HuH-7.5 (cell line): Measurements from ENCODE around the gene MYLK.
A peak's percentile ranks its signal among the peaks of the same experiment; 100 is the strongest.

ENCODE experiments used
- DNase-seq: peaks from one replicate; pipeline ENCODE4 v3.0.0; 2011; ENCODE audit warnings: low spot score

The MYLK gene

GRCh38 chr3:123678108-123678511 is 206.0 kb downstream of the MYLK start:
- DNase-seq: no peak

- no peak for DNase-seq
These were observed 211.5 kb downstream of the MYLK start for GRCh38 chr3:123672429-123673146.

GRCh38 chr3:123670743-123671142 is 213.4 kb downstream of the MYLK start:
- DNase-seq: no peak

- DNase-seq: no peak
These were observed 215.2 kb downstream of the MYLK start for GRCh38 chr3:123668906-123669305.

GRCh38 chr3:123667784-123668183 is 216.3 kb downstream of the MYLK start:
- no peak for DNase-seq

- DNase-seq: no peak
These were observed 219.4 kb downstream of the MYLK start for GRCh38 chr3:123664753-123665152.

- no peak for DNase-seq
These were observed 220.2 kb downstream of the MYLK start for GRCh38 chr3:123663977-123664376.

GRCh38 chr3:123661973-123662372 is 222.2 kb downstream of the MYLK start:
- no peak for DNase-seq

GRCh38 chr3:123660900-123661299 is 223.2 kb downstream of the MYLK start:
- no peak for DNase-seq

- no peak for DNase-seq
These were observed 223.9 kb downstream of the MYLK start for GRCh38 chr3:123660141-123660675.

- DNase-seq: no peak
These were observed 225.3 kb downstream of the MYLK start for GRCh38 chr3:123658852-123659206.

GRCh38 chr3:123658118-123658851 is 225.8 kb downstream of the MYLK start:
- DNase-seq: no peak

GRCh38 chr3:123657568-123657967 is 226.6 kb downstream of the MYLK start:
- no peak for DNase-seq

- no peak for DNase-seq
These were observed 227.0 kb downstream of the MYLK start for GRCh38 chr3:123657111-123657510.

- DNase-seq: no peak
These were observed 227.4 kb downstream of the MYLK start for GRCh38 chr3:123656691-123657090.

- no peak for DNase-seq
These were observed 227.9 kb downstream of the MYLK start for GRCh38 chr3:123656274-123656673.

- DNase-seq: no peak
These were observed 228.7 kb downstream of the MYLK start for GRCh38 chr3:123655400-123655799.

- peak; percentile 38 for DNase-seq
These were observed 230.9 kb downstream of the MYLK start for GRCh38 chr3:123653221-123653682.

- DNase-seq: peak; percentile 81
These were observed 231.7 kb downstream of the MYLK start for GRCh38 chr3:123652342-123652984.

- DNase-seq: no peak
These were observed 232.4 kb downstream of the MYLK start for GRCh38 chr3:123651449-123652341.

GRCh38 chr3:123650101-123650500 is 234.0 kb downstream of the MYLK start:
- DNase-seq: no peak
